ENCODE data around the gene ST8SIA6. TPM values are rescaled to one million over a fixed set of nuclear protein-coding genes. Genes with fewer than 3 reads are reported as not detected.

ST8SIA6 gene
- total and polyA plus RNA-seq, 2 of the 8 experiments (the other 6 are each of a cell fraction or from before 2014, with no cell fraction given), result 0.70 to 1.1 TPM

DNA sequence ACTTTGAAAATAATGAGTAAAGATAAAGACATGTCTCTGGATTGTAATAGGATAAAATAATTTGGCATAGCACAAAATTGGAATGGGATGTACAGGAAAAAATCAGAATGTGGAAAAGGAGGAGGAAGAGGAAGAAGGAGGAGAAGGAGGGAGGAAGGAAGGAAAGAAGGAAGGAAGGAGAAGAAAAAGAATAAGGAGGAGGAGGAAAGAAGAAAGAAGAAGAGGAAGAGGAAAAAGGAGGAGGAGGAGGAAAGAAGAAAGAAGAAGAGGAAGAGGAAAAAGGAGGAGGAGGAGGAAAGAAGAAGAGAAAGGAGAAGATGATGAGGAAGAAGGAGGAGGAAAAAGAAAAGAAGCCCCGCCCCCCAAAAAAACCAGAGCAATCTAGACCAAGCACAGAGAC, 95.9 kb downstream of the ST8SIA6 start:
- POLR2A ChIA-PET (ENCODE audit: partially characterized antibody), result no interaction called here
- Histone ChIP-seq H2BK15ac (ENCODE audit: low read length) (no peak overlapping the region), H4K5ac (ENCODE audit: insufficient read length, low read depth, low read length) (no peak overlapping the region), H3K36me3 (ENCODE audit: control insufficient read depth in 2 of 4, insufficient read depth in 4 of 4, low read length in 3 of 4) (no peaks in the 10 kb centered on the region), H3K4me1 (replicated peaks in 1 of 4; ENCODE audit: control insufficient read depth in 3 of 4, insufficient read depth in 4 of 4, low read length in 3 of 4) (no peaks in the 10 kb centered on the region), H3K23ac (ENCODE audit: insufficient read length) (no peak overlapping the region), H3K4ac (replicated peaks; ENCODE audit: insufficient read length, low read depth, low read length) (no peak overlapping the region), H3K14ac (ENCODE audit: insufficient read length) (no peak overlapping the region), H3K18ac (ENCODE audit: extremely low read depth, low read length) (no peak overlapping the region), H2AFZ (ENCODE audit: low read length) (no peak overlapping the region), H2BK12ac (ENCODE audit: low read depth, low read length) (no peak overlapping the region), H4K91ac (replicated peaks; ENCODE audit: insufficient read length, low read length) (no peak overlapping the region), H2AK5ac (ENCODE audit: low read depth, low read length) (no peak overlapping the region), H4K20me1 (replicated peaks in 1 of 2; ENCODE audit: control insufficient read depth in 1 of 2, insufficient read depth in 2 of 2, low read length in 2 of 2) (no peaks in the 10 kb centered on the region), H3K27ac (ENCODE audit: low read depth, low read length) (no peak overlapping the region), H3K9ac (replicated peaks in 1 of 4; ENCODE audit: extremely low read depth in 1 of 4, low read depth in 3 of 4, low read length in 3 of 4) (no peak overlapping the region), H3K4me2 (ENCODE audit: insufficient read depth in 1 of 2, low read depth in 2 of 2, low read length in 2 of 2) (no peak overlapping the region), H3K79me1 (ENCODE audit: low read depth, low read length) (no peaks in the 10 kb centered on the region), H4K8ac (ENCODE audit: extremely low read depth, insufficient read depth, low read length) (no peak overlapping the region), H2BK20ac (ENCODE audit: low read length) (no peak overlapping the region), H3K4me3 (ENCODE audit: extremely low read depth in 1 of 4, insufficient read depth in 2 of 4, low read depth in 3 of 4, low read length in 4 of 4) (no peak overlapping the region), H2BK5ac (ENCODE audit: low read depth, low read length) (no peak overlapping the region), H3K56ac (replicated peaks; ENCODE audit: insufficient read length, low read depth, low read length) (no peak overlapping the region), H2BK120ac (replicated peaks; ENCODE audit: low read depth, low read length) (no peak overlapping the region), H3K79me2 (ENCODE audit: control insufficient read depth in 1 of 2, insufficient read depth in 2 of 2, low read length in 2 of 2) (no peaks in the 10 kb centered on the region), H3K27me3 (replicated peaks in 1 of 4; ENCODE audit: control insufficient read depth in 3 of 4, extremely low read depth in 1 of 4, insufficient read depth in 3 of 4, low read length in 3 of 4) (no peaks in the 10 kb centered on the region), H3K23me2 (ENCODE audit: low read depth, low read length) (no peaks in the 10 kb centered on the region), H3K9me3 (ENCODE audit: insufficient read depth in 2 of 2, low read depth in 1 of 2, low read length in 1 of 2) (no peaks in the 10 kb centered on the region)
- CTCF ChIA-PET (ENCODE audit: partially characterized antibody), result interaction anchor here (0.7 kb wide), 1 partner anchor 12 kb away, joined by 3 read pairs; no protein-coding TSS in a partner anchor
- TF ChIP-seq BRCA1 (IDR thresholded peaks at IDR 0.05; ENCODE audit: low read depth, low read length), result no peak
- DNase-seq (ENCODE audit: low read depth in 1 of 2, low spot score in 2 of 2) (no peak), FAIRE-seq (no peak)
- WGBS, 2 experiments (ENCODE audit: extremely low coverage in 1 of 2, insufficient coverage in 1 of 2, insufficient read length in 1 of 2, insufficient replicate concordance in 2 of 2, low coverage in 1 of 2, low lambda C conversion rate in 2 of 2, missing lambda C conversion rate in 1 of 2), result 69% methylated on average over 1 of the region's 1 CpG; no CpG with 5 or more reads in 1 of the 2 experiments

Data from H1 (cell line).